GM12878 (cell line): ENCODE results near the gene RAB8A. TPM values are rescaled to one million over a fixed set of nuclear protein-coding genes. Genes with fewer than 3 reads are reported as not detected.

Experiments used
- EED ChIP-seq: sonication (generic); IDR thresholded peaks from 2 replicates; pipeline ENCODE4 v1.6.1; 2016; ENCODE audit warnings: antibody characterized with exemption, low read depth
- IRF5 ChIP-seq: fragments of 450-650 bp; IDR thresholded peaks from 2 replicates; pipeline ENCODE4 v1.6.1; 2017; ENCODE audit warnings: borderline replicate concordance
- KLF5 ChIP-seq: fragments of 450-650 bp; IDR thresholded peaks from 2 replicates; pipeline ENCODE4 v1.6.1; 2014; ENCODE audit warnings: mild to moderate bottlenecking; ENCODE audit not compliant: partially characterized antibody
- MTA2 ChIP-seq: fragments of 450-650 bp; IDR thresholded peaks from 2 replicates; pipeline ENCODE4 v1.6.1; 2016; ENCODE audit warnings: low read depth, mild to moderate bottlenecking, moderate library complexity
- ZNF207 ChIP-seq: fragments of 450-650 bp; IDR thresholded peaks from 2 replicates; pipeline ENCODE4 v1.6.1; 2014; ENCODE audit warnings: antibody characterized with exemption, mild to moderate bottlenecking, borderline replicate concordance
- ZSCAN29 ChIP-seq: fragments of 450-650 bp; IDR thresholded peaks from 2 replicates; pipeline ENCODE4 v1.6.1; 2017; ENCODE audit warnings: mild to moderate bottlenecking, moderate library complexity
- polyA plus RNA-seq, 11 experiments: library from polyadenylated mRNA; depleted of rRNA in 4 of 11; unstranded in 6 of 11; stranded (reverse) in 5 of 11; fragments of >200 nt; fragmentation: Nextera tagmentation in 4 of 11; fragmentation: Illumina TruSeq in 1 of 11; extraction: Ambion mirVana in 4 of 11; extraction: Trizol in 1 of 11; gene quantifications; 1 replicate in 1 of 11; 2 replicates in 10 of 11; pipeline versions ENCODE4 v1.2.1 to v1.2.3, GENCODE V29; 2011 to 2016; ENCODE audit warnings: inconsistent platforms in 2 of 11, missing spikeins in 2 of 11, low read depth in 1 of 11
- total RNA-seq, 4 experiments: library from RNA; depleted of rRNA in 3 of 4; stranded (reverse); fragments of >200 nt in 3 of 4; fragmentation: Illumina TruSeq in 1 of 4; extraction: Trizol in 1 of 4; gene quantifications; 2 replicates each; pipeline versions ENCODE4 v1.2.1 to v1.2.3, GENCODE V29; 2013 to 2021
- TF ChIP-seq, protein P1 (sequence below): fragments of 450-650 bp; IDR thresholded peaks from 2 replicates; pipeline ENCODE4 v1.6.1; 2017; ENCODE audit warnings: mild to moderate bottlenecking, low read depth, inconsistent platforms; ENCODE audit not compliant: poor library complexity, severe bottlenecking
- TF ChIP-seq, protein P2 (sequence below): fragments of 150-350 bp; IDR thresholded peaks from 2 replicates; pipeline ENCODE4 v1.6.1; 2014; ENCODE audit warnings: mild to moderate bottlenecking, low read depth, low read length

RAB8A gene
- total and polyA plus RNA-seq, 10 of the 15 experiments (the other 5 are each of a cell fraction or from before 2014, with no cell fraction given), result 23.9 to 314 (median 185) TPM

- TF ChIP-seq, protein P1, sequence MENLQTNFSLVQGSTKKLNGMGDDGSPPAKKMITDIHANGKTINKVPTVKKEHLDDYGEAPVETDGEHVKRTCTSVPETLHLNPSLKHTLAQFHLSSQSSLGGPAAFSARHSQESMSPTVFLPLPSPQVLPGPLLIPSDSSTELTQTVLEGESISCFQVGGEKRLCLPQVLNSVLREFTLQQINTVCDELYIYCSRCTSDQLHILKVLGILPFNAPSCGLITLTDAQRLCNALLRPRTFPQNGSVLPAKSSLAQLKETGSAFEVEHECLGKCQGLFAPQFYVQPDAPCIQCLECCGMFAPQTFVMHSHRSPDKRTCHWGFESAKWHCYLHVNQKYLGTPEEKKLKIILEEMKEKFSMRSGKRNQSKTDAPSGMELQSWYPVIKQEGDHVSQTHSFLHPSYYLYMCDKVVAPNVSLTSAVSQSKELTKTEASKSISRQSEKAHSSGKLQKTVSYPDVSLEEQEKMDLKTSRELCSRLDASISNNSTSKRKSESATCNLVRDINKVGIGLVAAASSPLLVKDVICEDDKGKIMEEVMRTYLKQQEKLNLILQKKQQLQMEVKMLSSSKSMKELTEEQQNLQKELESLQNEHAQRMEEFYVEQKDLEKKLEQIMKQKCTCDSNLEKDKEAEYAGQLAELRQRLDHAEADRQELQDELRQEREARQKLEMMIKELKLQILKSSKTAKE, result no peak
- TF ChIP-seq EED (no peak), ZSCAN29 (no peak), KLF5 (no peak), IRF5 (no peak), MTA2 (no peak), ZNF207 (no peak)
- TF ChIP-seq, protein P2, sequence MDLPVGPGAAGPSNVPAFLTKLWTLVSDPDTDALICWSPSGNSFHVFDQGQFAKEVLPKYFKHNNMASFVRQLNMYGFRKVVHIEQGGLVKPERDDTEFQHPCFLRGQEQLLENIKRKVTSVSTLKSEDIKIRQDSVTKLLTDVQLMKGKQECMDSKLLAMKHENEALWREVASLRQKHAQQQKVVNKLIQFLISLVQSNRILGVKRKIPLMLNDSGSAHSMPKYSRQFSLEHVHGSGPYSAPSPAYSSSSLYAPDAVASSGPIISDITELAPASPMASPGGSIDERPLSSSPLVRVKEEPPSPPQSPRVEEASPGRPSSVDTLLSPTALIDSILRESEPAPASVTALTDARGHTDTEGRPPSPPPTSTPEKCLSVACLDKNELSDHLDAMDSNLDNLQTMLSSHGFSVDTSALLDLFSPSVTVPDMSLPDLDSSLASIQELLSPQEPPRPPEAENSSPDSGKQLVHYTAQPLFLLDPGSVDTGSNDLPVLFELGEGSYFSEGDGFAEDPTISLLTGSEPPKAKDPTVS, result no peak
Measured at GRCh38 chr19:16175954-16176353, 64.3 kb downstream of the RAB8A start (continued).
